Gastrocnemius medialis (tissue), 4 donors: ENCODE data around the gene GSTP1.
"Not testable (repeated sequence)": the region's sequence is repeated elsewhere in the genome, so short reads cannot be mapped to it uniquely, and the experiment has no call there.

Experiments
- CTCF ChIP-seq, 5 experiments: fragments of 450-650 bp in 3 of 5; fragments of 200-600 bp in 2 of 5; sonication (generic) in 2 of 5; IDR thresholded peaks in 4 of 5; conservative IDR thresholded peaks in 1 of 5; 1 replicate in 4 of 5; 2 replicates in 1 of 5; pipeline ENCODE4 v1.5.1; 2016 to 2019; ENCODE audit warnings: antibody characterized with exemption in 5 of 5, mild to moderate bottlenecking in 3 of 5, moderate library complexity in 3 of 5
- POLR2A ChIP-seq, 2 donors: fragments of 450-650 bp; IDR thresholded peaks; one replicate each; pipeline ENCODE4 v1.6.1; 2017; ENCODE audit warnings: antibody characterized with exemption in 2 of 2, mild to moderate bottlenecking in 2 of 2, moderate library complexity in 2 of 2

DNA sequence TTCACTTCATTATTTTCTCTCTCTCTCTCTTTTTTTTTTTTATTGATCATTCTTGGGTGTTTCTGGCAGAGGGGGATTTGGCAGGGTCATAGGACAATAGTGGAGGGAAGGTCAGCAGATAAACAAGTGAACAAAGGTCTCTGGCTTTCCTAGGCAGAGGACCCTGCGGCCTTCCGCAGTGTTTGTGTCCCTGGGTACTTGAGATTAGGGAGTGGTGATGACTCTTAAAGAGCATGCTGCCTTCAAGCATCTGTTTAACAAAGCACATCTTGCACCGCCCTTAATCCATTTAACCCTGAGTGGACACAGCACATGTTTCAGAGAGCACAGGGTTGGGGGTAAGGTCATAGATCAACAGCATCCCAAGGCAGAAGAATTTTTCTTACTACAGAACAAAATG lies 13.8 kb downstream of the GSTP1 start:
- TF ChIP-seq CTCF (IDR thresholded peaks at IDR 0.05 in 4 of 5, conservative IDR thresholded peaks at IDR 0.05 in 1 of 5); POLR2A (IDR thresholded peaks at IDR 0.05): not testable (repeated sequence)
